SU-DHL-6 (cell line): Measurements from ENCODE around the gene SLC2A6.

Experiments used
- CTCF ChIP-seq: fragments of 200-600 bp; sonication (generic); IDR thresholded peaks from one replicate; pipeline ENCODE4 v1.5.1; 2017; ENCODE audit warnings: antibody characterized with exemption, mild to moderate bottlenecking, low read length, moderate library complexity; ENCODE audit not compliant: insufficient read depth, poor library complexity, severe bottlenecking
- EZH2phosphoT487 ChIP-seq: fragments of 200-600 bp; sonication (generic), shearing (Covaris generic); conservative IDR thresholded peaks from 2 replicates; pipeline ENCODE4 v1.6.1; 2018; ENCODE audit warnings: mild to moderate bottlenecking, antibody characterized with exemption, low read length, moderate library complexity, mixed read lengths

- TF ChIP-seq CTCF: no peak
- TF ChIP-seq EZH2phosphoT487: no peak
These were observed 26.4 kb upstream of the SLC2A6 start for GRCh38 chr9:133505186-133505830.
